GM21528 (cell line): ENCODE data around the gene FARSA.
"Not testable (repeated sequence)": the region's sequence is repeated elsewhere in the genome, so short reads cannot be mapped to it uniquely, and the experiment has no call there.

Source experiments
- ATAC-seq: cut with Tn5 transposase; IDR thresholded peaks from one replicate; pipeline ENCODE4 v1.9.1; 2021; ENCODE audit warnings: mild to moderate bottlenecking, moderate library complexity; ENCODE audit not compliant: unreplicated experiment, low FRiP score

The FARSA gene

DNA sequence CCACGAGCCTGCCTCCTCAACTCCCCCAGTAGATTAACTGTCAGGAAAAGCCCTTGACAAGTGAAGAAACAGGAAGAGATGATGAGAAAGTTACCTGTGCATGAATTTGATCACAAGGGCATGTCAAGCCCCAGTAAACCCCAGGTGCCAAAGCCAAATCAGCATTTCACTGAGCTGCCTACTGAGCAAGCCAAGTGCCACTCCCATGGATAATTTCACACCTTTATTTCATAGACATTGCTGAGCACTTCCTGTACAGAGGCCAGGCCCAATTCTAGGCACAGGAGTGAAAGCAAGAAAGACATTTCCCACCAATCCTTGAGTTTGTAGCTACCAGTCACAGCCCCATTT is 21.1 kb upstream of the FARSA start:
- ATAC-seq, result no peak

DNA sequence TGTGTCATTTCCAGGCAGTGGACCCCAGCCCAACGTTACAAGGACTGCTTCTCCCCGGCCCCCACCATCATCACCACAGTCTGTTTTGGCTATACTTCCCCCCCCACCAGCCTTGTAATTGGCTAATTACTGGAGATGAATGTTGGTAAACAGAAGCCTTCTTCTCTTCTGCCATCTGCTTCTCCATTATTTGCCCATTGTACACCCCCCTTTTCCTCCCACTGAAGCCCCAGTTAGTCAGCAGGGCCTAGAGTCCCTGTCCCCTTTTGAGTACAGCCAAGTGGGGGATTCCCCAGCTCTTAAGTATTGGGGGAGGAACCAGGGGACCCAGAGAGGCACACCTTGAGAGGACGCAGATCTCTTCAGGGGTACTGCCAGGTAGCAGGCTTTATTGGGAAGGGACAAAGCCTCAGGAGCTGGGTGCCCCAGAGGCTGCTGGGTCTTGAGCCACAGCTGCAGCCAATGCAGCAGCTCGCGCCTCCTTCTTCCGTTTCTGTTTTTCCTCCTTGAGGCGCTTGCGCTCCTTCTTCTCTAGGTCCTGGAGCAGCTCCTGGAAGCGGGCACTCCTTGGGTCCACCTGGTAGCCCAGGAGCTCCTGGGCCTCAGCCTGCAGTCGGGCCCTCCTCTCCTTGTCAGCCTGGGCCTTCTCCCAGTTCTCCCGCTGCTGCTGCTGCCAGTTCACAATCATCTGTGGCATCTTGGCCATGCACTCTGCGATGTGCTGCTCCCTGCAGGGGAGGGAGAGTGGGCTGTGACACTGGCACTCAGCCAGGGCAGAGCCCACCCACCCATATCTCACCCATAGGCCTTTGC is 20.5 kb upstream of the FARSA start:
- ATAC-seq, result no peak

DNA sequence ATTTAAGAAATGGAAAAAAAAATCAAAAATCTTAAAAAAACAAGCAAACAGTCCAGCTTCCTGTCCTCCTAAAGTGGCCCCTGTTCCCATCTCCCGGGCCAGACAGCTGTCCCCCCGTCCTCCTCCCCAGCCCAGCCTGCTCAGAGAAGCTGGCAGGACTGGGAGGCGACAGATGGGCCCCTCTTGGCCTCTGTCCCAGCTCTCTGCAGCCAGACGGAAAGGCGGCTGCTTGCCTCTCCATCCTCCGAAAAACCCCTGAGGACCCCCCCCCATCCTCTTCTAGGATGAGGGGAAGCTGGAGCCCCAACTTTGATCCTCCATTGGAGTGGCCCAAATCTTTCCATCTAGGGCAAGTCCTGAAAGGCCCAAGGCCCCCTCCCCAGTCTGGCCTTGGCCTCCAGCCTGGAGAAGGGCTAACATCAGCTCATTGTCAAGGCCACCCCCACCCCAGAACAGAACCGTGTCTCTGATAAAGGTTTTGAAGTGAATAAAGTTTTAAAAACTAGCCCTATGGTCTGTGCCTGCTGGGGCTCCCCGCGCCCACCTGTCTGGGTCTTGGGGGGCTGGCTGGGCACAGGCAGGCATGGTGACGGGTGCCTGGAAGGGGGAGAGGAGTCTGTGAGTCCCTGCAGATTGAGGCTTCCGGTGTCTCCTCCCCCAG is 19.8 kb upstream of the FARSA start:
- ATAC-seq, result no peak

DNA sequence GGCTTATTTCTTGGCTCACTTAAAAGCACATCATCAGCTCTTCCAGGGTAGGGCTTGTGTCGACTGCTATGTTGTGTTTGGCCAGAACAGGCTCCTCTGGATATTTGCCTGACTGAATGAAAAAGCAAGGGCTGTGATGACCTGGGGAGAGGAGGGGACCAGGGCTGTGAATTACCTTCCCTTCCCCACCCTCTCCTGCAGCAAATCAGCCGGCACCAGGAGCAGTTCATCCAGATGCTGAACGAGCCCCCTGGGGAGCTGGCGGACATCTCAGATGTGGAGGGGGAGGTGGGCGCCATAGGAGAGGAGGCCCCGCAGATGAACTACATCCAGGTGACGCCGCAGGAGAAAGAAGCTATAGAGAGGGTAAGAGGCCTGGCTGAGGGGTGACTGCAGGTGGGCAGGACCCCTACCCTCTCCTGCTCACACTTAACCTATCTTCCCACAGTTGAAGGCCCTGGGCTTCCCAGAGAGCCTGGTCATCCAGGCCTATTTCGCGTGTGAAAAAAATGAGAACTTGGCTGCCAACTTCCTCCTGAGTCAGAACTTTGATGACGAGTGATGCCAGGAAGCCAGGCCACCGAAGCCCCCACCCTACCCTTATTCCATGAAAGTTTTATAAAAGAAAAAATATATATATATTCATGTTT is 19.1 kb upstream of the FARSA start:
- ATAC-seq, result no peak

GRCh38 chr19:12952050-12952449 is 18.5 kb upstream of the FARSA start:
- ATAC-seq, result not testable (repeated sequence)

DNA sequence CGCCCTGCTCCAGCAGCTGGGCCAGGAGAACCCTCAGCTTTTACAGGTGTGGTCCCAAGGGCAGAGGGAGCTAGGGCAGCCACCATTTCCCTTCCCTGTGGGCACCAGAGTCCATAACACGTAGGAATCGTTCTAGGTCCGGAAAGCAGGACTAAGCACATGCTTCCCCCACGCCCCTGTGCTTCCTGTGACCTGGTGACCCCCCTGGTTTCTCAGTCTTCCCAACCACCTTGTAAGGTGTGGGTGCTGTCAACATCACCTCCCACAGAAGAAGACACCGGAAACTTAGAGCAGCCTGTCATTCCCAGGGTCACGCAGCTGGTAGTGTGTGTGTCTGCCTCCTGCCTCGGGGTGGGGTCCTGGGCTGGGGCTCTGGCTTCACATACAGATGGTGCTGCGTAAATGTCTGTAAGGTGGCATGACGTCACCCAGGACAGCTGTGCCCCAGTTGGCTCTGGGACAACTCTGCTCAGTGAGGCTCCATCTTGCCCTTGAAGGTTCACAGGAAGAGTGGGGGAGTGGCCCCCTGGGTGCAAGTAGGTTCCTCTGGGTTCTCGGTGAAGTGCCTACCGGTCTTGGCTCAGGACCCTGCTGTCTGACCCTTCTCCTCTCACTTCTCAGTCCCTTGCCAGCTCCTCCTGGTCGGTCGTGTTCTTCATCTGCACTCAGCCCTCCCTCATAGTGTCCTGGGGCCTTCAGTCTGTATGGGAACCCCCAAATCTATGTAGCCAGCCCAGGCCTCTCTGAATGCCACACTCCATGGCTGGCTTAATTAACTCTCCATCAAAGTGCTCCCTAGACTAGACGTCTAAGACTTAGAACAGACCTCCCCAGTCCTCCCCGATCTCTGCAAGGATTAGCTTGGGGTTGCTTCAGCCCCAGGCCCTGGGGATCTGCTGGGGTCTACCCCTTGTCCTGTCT is 16.1 kb upstream of the FARSA start:
- no peak for ATAC-seq

GRCh38 chr19:12948612-12949362 is 15.3 kb upstream of the FARSA start:
- ATAC-seq, result no peak

DNA sequence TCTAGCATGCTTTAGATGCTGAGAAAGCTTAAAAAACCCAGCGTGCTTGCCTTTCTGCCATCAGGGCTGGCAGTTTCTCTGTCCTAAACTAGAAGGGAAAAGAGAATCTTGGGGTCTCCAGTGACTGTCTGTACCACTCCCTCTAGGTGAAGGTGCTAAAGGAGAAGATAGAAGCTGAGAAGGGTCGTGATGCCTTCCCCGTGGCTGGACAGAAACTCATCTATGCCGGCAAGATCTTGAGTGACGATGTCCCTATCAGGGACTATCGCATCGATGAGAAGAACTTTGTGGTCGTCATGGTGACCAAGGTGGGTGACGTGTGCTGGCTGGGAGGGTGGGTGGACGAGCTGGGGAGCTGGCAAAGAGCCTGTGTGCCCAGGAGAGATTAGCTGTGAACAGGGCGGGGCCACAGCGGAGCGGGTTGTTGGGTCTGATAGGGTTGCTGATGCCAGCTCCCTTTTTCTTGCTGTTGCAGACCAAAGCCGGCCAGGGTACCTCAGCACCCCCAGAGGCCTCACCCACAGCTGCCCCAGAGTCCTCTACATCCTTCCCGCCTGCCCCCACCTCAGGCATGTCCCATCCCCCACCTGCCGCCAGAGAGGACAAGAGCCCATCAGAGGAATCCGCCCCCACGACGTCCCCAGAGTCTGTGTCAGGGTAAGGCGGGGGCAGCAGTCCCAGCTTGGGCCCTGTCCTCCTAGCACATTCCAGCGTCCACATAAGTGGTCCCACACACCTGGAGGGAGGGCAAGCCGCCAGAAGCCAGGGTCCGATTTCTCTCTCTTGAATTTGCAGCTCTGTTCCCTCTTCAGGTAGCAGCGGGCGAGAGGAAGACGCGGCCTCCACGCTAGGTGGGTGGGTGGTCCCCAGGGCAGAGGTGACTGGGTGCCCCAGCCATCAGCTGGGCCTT is 14.4 kb upstream of the FARSA start:
- ATAC-seq, result no peak

- ATAC-seq, result no peak
Measured at GRCh38 chr19:12946731-12947496, 13.4 kb upstream of the FARSA start.

DNA sequence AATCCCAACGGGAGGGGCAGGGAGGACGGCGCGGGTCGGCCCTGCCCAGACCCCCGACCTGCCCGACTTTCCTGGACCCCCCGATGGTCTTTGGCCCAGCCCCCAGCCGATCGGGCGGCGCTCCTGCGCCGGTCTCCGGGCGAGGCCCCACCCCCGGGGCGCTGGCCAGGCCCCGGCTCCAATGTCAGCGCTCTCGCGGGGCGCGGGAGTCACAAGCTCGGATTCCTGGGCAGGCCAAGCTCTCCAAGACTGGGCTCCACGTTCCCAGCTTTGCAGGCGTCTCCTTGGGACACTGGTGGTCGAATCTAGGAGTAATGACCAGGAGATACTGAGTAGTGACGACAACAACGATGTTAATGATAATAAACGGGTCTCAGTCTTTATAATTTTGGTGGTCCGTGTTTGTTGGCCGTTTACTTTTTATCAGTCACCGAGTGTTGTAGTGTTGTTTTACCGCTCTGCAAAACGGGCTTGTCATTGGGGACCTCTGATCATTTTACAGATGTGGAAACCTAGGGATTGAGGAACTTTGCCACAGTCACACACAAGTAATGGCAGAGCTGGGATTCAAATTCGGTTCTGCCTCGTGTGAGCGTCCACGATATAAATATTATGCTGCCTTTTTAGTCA is 12.7 kb upstream of the FARSA start:
- ATAC-seq, result peak; percentile 44

DNA sequence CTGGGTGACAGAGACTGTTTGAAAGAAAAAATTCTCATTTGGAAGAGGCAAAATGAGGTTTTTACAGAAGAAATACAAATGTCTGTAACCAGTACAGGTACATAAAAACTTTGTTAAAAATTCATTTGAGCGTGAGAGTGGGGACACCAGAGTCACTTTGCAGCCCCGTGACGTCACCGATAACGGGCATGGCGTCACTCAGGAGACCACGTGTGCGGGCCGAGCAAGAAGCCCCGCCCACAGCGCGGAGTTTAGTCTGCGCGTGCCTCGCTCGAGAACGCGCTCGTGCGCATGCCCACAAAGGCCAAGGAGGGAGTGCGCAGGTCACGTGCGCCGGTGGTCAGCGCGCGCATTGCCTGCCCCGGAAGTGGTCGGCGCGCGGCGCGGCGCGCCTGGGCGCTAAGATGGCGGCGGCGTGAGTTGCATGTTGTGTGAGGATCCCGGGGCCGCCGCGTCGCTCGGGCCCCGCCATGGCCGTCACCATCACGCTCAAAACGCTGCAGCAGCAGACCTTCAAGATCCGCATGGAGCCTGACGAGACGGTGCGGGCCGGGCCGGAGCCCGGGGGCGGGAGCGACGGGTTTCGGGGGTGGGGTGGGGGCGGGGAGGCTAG is 12.1 kb upstream of the FARSA start, which contains the start of gene RAD23A:
RAD23A (plus strand) TSS at position 384 of the 613 bp plus-strand sequence; CDS start at position 471, 87 bp downstream.
- peak; percentile 70 for ATAC-seq

DNA sequence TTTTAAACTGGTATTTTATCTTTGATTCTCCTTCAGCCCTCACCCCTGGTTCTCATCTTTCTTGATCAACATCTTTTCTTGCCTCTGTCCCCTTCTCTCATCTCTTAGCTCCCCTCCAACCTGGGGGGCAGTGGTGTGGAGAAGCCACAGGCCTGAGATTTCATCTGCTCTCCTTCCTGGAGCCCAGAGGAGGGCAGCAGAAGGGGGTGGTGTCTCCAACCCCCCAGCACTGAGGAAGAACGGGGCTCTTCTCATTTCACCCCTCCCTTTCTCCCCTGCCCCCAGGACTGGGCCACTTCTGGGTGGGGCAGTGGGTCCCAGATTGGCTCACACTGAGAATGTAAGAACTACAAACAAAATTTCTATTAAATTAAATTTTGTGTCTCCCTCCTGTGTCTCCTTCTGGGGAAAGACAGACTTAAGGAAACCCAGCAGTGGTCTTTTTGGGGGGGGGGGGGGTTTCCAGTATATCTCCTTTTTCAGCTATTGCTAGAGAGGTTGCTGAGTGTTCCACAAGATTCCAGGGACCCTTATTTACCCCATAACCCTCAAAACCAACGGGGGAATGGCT is 10.7 kb upstream of the FARSA start:
- no peak for ATAC-seq

GRCh38 chr19:12943437-12944044 is 10.0 kb upstream of the FARSA start:
- no peak for ATAC-seq

DNA sequence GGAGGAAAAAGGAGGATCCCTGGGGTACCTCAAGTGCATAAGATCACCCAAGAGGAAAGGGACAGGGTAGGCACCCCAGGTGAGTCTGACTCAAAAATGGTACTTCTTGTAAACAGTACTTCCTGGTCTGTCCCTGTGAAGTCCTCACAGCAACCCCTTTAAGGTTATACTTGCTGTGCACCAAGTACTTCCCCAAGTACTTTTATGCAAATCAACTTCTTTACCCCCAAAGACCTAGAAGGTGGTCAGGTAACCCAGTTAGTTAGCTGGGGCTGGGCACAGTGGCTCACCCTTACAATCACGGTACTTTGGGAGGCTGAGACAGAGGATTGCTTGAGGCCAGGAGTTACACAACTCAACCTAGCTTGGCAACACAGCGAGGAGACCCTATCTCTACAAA is 7.4 kb upstream of the FARSA start:
- no peak for ATAC-seq

DNA sequence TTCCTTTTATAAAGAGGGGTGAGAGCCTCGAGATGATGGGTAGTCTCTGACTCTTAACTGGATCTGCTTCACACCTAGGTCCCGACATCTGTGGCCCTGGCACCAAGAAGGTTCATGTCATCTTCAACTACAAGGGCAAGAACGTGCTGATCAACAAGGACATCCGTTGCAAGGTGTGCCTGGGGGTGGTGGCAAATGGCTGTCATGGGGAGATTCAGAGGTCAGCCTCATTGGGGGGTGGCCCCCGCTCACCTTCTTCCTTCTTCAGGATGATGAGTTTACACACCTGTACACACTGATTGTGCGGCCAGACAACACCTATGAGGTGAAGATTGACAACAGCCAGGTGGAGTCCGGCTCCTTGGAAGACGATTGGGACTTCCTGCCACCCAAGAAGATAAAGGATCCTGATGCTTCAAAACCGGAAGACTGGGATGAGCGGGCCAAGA is 6.5 kb upstream of the FARSA start:
- no peak for ATAC-seq
